HG03196 (cell line): ENCODE measurements around the gene FASTK.
"Not testable (repeated sequence)": the region's sequence is repeated elsewhere in the genome, so short reads cannot be mapped to it uniquely, and the experiment has no call there.

ENCODE experiments used
- ATAC-seq: cut with Tn5 transposase; IDR thresholded peaks from one replicate; pipeline ENCODE4 v1.9.1; 2021; ENCODE audit not compliant: unreplicated experiment

The FASTK gene

DNA sequence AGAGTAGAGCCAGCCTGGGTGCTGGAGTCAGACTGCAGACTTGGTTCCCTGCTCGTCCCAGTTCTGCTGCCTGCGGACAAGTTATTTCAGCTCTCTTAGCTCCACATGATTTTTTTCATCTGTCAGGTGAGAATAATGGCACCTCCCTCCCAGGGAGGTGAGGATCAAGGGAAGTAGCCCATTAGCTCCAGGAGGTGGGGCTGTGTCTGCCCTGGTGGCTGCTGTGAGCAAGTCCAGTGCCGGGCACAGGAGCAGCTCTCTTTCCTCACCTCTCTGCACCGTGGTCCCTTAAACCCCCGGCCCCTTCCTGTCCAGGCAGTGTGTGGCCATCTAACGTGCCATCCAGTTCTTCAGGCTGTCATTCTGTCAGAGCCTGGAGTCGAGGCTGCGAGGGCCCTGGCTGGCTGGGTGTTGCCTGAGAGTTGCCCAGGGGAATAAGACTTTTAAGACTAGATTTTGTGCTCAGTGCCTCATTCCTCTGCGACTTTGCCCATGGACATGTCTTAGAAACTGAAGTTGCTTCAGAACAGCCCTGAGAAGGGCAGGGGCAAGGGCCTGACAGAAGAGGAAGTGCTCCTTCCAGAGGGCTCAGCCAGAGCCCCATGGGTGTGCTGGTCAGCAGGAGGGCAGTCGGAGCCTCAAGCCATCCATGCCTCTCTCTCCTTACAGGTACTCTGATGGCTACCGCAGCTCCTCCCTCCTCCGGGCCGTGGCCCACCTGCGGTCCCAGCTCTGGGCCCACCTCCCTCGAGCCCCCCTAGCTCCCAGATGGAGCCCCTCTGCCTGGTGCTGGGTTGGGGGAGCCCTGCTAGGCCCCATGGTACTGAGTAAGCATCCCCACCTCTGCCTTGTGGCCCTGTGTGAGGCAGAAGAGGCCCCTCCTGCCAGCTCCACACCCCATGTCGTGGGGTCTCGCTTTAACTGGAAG, 47.4 kb downstream of the FASTK start:
- ATAC-seq, result no peak

DNA sequence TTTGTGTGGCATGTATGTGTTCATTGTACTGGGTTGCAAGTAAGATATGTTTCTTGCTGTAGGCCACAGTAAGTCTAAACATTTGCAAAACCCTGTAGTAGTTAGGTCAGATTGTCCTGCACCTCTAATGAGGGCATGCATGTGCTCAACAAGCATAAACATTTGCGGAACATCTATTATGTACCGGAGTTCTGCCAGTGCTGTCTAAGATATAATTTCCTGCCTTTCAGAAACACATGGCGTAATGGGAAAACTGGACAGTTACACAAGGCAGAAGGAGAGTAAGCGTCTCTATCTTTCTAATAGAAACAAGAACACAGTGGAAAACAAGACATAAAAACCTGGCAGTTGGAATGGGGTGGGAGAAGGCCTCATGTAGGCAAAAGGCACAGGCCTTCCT, 49.6 kb downstream of the FASTK start:
- no peak for ATAC-seq

DNA sequence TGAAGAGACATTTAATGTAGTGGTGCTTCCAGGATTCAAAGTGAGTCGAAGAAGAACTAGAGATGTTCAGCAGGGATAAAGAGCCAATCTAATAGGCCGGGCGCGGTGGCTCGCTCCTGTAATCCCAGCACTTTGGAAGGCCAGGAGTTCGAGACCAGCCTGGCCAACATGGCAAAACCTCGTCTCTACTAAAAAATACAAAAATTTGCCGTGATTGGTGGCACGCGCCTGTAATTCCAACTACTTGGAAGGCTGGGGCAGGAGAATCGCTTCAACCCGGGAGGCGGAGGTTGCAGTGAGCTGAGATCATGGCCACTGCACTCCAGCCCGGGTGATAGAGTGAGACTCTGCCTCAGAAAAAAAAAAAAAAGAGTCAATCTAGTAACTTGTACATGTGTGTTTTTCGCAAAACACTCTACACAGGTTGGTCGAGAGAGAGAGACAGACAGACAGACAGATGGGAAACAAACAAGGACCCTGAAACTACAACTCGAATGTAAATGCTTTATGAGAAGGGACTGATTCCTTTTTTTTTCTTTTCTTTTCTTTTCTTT, 51.6 kb downstream of the FASTK start:
- no peak for ATAC-seq

DNA sequence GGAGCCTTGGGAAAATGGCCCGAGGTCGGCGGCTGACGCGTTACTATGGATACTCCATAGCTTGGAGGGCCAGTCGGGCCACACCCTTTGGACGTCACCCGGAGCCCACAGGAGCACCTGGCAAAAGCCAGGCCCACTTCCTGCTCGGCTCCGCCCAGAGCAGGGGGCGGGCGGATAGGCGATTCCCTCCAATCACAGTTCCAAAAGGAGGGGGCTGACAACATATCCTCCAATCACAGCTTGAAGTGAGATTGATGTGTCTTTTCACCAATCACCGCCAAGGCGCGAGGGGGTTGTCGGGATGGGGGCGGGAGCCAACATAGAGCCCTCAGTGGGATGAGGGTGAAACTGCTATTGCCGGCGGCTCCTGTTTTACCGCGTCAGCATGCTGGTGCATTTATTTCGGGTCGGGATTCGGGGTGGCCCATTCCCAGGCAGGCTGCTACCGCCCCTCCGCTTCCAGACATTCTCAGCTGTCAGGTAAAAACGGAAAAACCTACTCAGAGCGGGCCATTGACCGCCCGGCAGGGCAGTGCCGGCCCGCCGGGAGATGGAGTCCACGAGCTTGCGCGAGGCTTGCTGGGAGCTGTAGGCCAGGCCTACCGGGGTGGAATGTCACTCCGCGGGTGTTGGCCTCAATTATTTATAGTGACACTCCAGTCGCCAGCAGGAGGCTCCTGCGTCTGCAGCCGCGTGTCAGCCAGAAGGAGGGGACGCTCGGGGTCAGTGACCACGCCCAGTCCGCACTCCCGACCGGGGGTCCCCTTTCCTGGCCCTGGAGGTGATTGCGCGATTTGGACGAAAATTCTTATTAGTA, 52.3 kb downstream of the FASTK start, which contains the start of gene ABCB8:
ABCB8 (plus strand) TSS at position 320 of the 817 bp plus-strand sequence; CDS start at position 386, 66 bp downstream.
- peak; percentile 94 for ATAC-seq

DNA sequence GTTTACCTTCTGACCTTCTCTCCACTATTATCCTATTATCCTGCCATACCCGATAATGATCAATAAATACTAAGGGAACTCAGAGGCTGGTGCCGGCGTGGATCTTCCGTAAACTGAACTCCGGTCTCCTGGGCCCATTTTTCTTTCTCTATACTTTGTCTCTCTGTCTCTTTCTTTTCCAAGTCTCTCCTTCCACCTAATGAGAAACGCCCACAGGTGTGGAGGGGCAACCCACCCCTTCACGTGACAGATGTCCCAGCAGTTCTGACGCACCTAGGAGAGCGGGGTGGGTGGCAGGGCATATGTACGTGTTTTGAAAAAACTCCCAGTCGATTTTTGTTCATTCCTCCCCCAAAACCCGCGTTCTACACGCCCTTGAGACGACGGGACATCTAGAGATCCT, 52.9 kb downstream of the FASTK start:
- not testable (repeated sequence) for ATAC-seq

DNA sequence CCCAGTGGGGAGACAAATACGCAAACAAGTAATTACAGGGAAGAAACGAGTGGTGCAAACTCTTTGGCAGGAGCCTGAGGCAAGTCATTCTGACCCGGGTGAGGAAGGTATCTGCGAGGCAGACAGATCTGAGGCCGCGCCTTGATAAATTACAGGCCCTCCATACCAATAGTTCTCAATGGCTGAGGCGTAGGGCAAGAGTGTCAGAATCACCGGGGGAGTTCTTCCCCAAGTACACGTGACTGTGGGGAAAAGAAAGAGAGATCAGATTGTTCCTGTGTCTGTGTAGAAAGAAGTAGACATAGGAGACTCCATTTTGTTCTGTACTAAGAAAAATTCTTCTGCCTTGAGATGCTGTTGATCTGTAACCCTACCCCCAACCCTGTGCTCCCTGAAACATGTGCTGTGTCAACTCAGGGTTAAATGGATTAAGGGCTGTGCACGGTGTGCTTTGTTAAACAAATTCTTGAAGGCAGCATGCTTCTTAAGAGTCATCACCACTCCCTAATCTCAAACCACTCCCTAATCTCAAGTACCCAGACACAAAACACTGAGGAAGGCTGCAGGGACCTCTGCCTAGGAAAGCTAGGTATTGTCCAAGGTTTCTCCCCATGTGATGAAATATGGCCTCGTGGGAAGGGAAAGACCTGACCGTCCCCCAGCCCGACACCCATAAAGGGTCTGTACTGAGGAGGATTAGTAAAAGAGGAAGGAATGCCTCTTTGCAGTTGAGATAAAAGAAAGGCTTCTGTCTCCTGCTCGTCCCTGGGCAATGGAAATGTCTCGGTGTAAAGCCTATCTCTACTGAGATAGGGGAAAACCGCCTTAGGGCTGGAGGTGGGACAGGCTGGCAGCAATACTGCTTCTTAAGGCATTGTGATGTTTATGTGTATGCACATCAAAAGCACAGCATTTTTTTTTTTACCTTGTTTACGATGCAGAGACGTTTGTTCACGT, 53.6 kb downstream of the FASTK start:
- not testable (repeated sequence) for ATAC-seq
